Lower lobe of right lung (tissue), 2 donors: Measurements from ENCODE around the gene FOXK2. TPM values are rescaled to one million over a fixed set of nuclear protein-coding genes. Genes with fewer than 3 reads are reported as not detected.

ENCODE experiments used
- ATAC-seq, 2 donors: fragments of 200-7000 bp; cut with Tn5 transposase; one replicate each; pipeline ENCODE4 v1.9.1; 2020 to 2022; ENCODE audit warnings: mild to moderate bottlenecking in 2 of 2, moderate library complexity in 2 of 2
- DNase-seq: peaks from one replicate; pipeline ENCODE4 v3.0.0-alpha.2; 2020
- H3K27ac ChIP-seq: fragments of 200-600 bp; one replicate; pipeline ENCODE4 v1.8.0; 2022
- H3K27me3 ChIP-seq: fragments of 200-600 bp; one replicate; pipeline ENCODE4 v1.8.0; 2022; ENCODE audit warnings: low read depth
- H3K36me3 ChIP-seq: fragments of 200-600 bp; one replicate; pipeline ENCODE4 v1.8.0; 2022; ENCODE audit warnings: mild to moderate bottlenecking
- H3K4me1 ChIP-seq: fragments of 200-600 bp; one replicate; pipeline ENCODE4 v1.8.0; 2022
- H3K4me3 ChIP-seq: fragments of 200-600 bp; one replicate; pipeline ENCODE4 v1.8.0; 2022; ENCODE audit warnings: mild to moderate bottlenecking
- H3K9me3 ChIP-seq: fragments of 200-600 bp; one replicate; pipeline ENCODE4 v1.8.0; 2022
- intact Hi-C: fragments of 100-400 bp; cut with DNase I; formaldehyde crosslinking; loops from one replicate; pipeline ENCODE4 v1.11.0; 2022
- total RNA-seq: library from RNA; stranded (reverse); fragmentation: NEBNext Ultra II Directional; extraction: Animal tissue kit (Norgen Biotek cat#: 25700); gene quantifications from one replicate; pipeline ENCODE4 v1.2.1, GENCODE V29; 2021
- TF ChIP-seq, protein P1 (sequence below): fragments of 200-600 bp; IDR thresholded peaks from one replicate; pipeline ENCODE4 v1.8.0; 2022; ENCODE audit warnings: antibody characterized with exemption, mild to moderate bottlenecking
- donor health status: DM: no; HTN: yes; CAD: no; lungs with severe emphysema.

The FOXK2 gene
- total RNA-seq, 1 donor from 2014 or later = 60.1 TPM

DNA sequence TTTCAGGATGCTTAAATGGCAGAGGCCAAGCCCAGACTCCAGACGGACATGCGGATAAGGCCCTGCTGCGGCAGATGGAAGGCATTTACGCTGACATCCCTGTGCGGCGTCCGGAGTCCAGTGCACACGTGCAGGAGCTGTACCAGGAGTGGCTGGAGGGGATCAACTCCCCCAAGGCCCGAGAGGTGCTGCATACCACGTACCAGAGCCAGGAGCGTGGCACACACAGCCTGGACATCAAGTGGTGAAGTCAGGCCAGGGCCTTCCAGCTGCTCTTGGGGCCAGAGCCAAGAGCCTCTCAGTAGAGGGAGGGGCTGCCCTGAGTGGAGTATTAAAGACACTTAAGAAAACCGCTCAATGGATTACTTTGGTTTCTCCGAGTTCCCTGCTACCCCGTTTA, 31.6 kb upstream of the FOXK2 start:
- intact Hi-C loops = no loop called here
- peaks cover 55% of the 10 kb centered on the region for H3K36me3 ChIP-seq

DNA sequence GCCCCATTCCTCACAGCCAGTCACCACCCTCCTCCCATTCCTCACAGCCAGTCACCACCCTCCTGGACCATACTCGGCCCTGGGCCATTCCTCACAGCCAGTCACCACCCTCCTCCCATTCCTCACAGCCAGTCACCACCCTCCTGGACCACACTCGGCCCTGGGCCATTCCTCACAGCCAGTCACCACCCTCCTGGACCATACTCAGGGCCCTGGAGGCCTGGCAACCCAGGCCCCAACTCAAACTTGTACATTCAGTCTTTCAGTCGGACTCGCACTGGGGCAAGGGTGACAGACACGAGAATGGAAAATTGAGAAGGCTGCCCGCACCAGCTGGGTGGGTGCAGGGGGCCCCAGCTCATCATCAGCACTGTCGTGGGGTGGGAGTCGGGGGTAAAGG, 30.4 kb upstream of the FOXK2 start:
- TF ChIP-seq, protein P1, sequence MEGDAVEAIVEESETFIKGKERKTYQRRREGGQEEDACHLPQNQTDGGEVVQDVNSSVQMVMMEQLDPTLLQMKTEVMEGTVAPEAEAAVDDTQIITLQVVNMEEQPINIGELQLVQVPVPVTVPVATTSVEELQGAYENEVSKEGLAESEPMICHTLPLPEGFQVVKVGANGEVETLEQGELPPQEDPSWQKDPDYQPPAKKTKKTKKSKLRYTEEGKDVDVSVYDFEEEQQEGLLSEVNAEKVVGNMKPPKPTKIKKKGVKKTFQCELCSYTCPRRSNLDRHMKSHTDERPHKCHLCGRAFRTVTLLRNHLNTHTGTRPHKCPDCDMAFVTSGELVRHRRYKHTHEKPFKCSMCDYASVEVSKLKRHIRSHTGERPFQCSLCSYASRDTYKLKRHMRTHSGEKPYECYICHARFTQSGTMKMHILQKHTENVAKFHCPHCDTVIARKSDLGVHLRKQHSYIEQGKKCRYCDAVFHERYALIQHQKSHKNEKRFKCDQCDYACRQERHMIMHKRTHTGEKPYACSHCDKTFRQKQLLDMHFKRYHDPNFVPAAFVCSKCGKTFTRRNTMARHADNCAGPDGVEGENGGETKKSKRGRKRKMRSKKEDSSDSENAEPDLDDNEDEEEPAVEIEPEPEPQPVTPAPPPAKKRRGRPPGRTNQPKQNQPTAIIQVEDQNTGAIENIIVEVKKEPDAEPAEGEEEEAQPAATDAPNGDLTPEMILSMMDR = no peak
- H3K27me3 ChIP-seq = no peaks in the 10 kb centered on the region
- no peak overlapping the region for H3K27ac ChIP-seq
- no peaks in the 10 kb centered on the region for H3K9me3 ChIP-seq
- peaks cover 43% of the 10 kb centered on the region for H3K36me3 ChIP-seq
- ATAC-seq (no peak), DNase-seq (no peak)
- H3K4me3 ChIP-seq = no peak overlapping the region
- intact Hi-C loops = no loop called here
- peaks cover 2% of the 10 kb centered on the region for H3K4me1 ChIP-seq

More for the DNA sequence above, 31.6 kb upstream of the FOXK2 start:
- Histone ChIP-seq H3K4me1 (no peaks in the 10 kb centered on the region), H3K4me3 (no peak overlapping the region), H3K27me3 (no peaks in the 10 kb centered on the region), H3K27ac (no peak overlapping the region), H3K9me3 (no peaks in the 10 kb centered on the region)
- TF ChIP-seq, protein P1 = no peak
- ATAC-seq (peak; percentile 86 to 92), DNase-seq (peak; percentile 79)

GRCh38 chr17:82489851-82490511, 29.6 kb upstream of the FOXK2 start:
- no peak for DNase-seq
- ATAC-seq = no peak
- H3K27ac ChIP-seq = no peak overlapping the region
- no peaks in the 10 kb centered on the region for H3K9me3 ChIP-seq
- H3K4me3 ChIP-seq = no peak overlapping the region
- peaks cover 7% of the 10 kb centered on the region for H3K4me1 ChIP-seq
- H3K36me3 ChIP-seq = peaks cover 34% of the 10 kb centered on the region
- TF ChIP-seq, protein P1 = no peak
- intact Hi-C loops = no loop called here
- no peaks in the 10 kb centered on the region for H3K27me3 ChIP-seq

DNA sequence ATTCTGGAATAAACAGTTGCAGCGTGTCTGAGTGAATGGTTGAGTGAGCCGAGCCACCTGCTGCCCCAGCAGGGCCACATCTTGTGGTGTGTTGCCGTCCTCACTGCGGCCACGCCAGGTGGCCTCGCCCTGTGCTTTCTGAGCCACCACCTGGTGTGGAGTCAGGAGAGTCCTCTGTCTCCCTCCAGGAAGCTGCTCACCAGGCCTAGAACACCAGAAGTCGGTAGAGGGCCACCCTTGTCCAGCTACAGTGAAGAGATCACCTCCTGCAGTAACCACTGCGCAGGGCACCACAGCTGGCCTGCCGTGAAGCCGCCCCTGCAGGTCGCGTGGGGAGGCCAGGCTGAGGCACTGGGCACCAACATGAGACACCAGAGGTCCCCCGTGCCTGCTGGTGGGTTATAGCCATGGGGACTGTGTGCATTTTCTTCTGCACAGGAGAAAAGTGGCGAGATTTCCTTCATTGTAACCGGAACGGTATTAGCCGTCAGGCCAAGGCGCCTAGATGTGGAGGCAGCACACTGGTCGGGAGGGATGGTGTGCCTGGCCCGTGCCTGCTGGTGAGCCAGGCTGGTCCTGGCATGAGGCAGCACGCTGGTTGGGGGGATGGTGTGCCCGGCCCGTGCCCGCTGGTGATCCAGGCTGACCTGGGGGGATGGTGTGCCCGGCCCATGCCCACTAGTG, 28.9 kb upstream of the FOXK2 start:
- H3K27ac ChIP-seq = no peak overlapping the region
- intact Hi-C loops = no loop called here
- TF ChIP-seq, protein P1 = no peak
- peaks cover 7% of the 10 kb centered on the region for H3K4me1 ChIP-seq
- DNase-seq (no peak), ATAC-seq (no peak)
- no peaks in the 10 kb centered on the region for H3K9me3 ChIP-seq
- no peaks in the 10 kb centered on the region for H3K27me3 ChIP-seq
- H3K36me3 ChIP-seq = peaks cover 28% of the 10 kb centered on the region
- no peak overlapping the region for H3K4me3 ChIP-seq

- H3K36me3 ChIP-seq = peaks cover 23% of the 10 kb centered on the region
- no peak overlapping the region for H3K4me3 ChIP-seq
- no peaks in the 10 kb centered on the region for H3K9me3 ChIP-seq
- ATAC-seq = no peak
- H3K4me1 ChIP-seq = peaks cover 11% of the 10 kb centered on the region
- no peak overlapping the region for H3K27ac ChIP-seq
- intact Hi-C loops = no loop called here
- H3K27me3 ChIP-seq = no peaks in the 10 kb centered on the region
- DNase-seq = no peak
- TF ChIP-seq, protein P1 = no peak
Measured at GRCh38 chr17:82491196-82491530, 28.4 kb upstream of the FOXK2 start.
